ENCODE measurements around the gene PDE8A.
"Not testable (repeated sequence)": the region's sequence is repeated elsewhere in the genome, so short reads cannot be mapped to it uniquely, and the experiment has no call there.

PDE8A gene

GRCh38 chr15:84991014-84991712 is 9.5 kb downstream of the PDE8A start:
- DNase-seq, result no peak

- peak; percentile 34 for DNase-seq
These were observed 10.7 kb downstream of the PDE8A start for GRCh38 chr15:84992157-84992944.

- no peak for DNase-seq
These were observed 14.4 kb downstream of the PDE8A start for GRCh38 chr15:84996055-84996454.

GRCh38 chr15:84996714-84997113 is 15.1 kb downstream of the PDE8A start:
- not testable (repeated sequence) for DNase-seq

GRCh38 chr15:84997214-84997613 is 15.6 kb downstream of the PDE8A start:
- DNase-seq, result not testable (repeated sequence)

- no peak for DNase-seq
These were observed 18.7 kb downstream of the PDE8A start for GRCh38 chr15:85000189-85000864.

GRCh38 chr15:85000937-85001336 is 19.3 kb downstream of the PDE8A start:
- DNase-seq, result no peak

- no peak for DNase-seq
These were observed 20.9 kb downstream of the PDE8A start for GRCh38 chr15:85002517-85002916.

GRCh38 chr15:85003593-85004312 is 22.1 kb downstream of the PDE8A start:
- no peak for DNase-seq

- DNase-seq, result no peak
These were observed 22.9 kb downstream of the PDE8A start for GRCh38 chr15:85004550-85004949.

- no peak for DNase-seq
These were observed 23.7 kb downstream of the PDE8A start for GRCh38 chr15:85005319-85005718.

- no peak for DNase-seq
These were observed 24.1 kb downstream of the PDE8A start for GRCh38 chr15:85005746-85006145.

GRCh38 chr15:85006201-85006600 is 24.5 kb downstream of the PDE8A start:
- DNase-seq, result no peak

GRCh38 chr15:85006655-85007054 is 25.0 kb downstream of the PDE8A start:
- no peak for DNase-seq

GRCh38 chr15:85007137-85007536 is 25.5 kb downstream of the PDE8A start:
- DNase-seq, result no peak

GRCh38 chr15:85007741-85008397 is 26.2 kb downstream of the PDE8A start:
- DNase-seq, result no peak

GRCh38 chr15:85008474-85009260 is 27.0 kb downstream of the PDE8A start:
- DNase-seq, result no peak

GRCh38 chr15:85009435-85009834 is 27.8 kb downstream of the PDE8A start:
- DNase-seq, result no peak

- no peak for DNase-seq
These were observed 28.4 kb downstream of the PDE8A start for GRCh38 chr15:85010071-85010385.

GRCh38 chr15:85010386-85011159 is 28.9 kb downstream of the PDE8A start:
- no peak for DNase-seq

GRCh38 chr15:85011160-85011571 is 29.5 kb downstream of the PDE8A start:
- DNase-seq, result no peak
